ENCODE results near the gene ROPN1L. TPM values are rescaled to one million over a fixed set of nuclear protein-coding genes. Genes with fewer than 3 reads are reported as not detected.

ROPN1L gene
- total and polyA plus RNA-seq, 10 of the 15 experiments (the other 5 are each of a cell fraction or from before 2014, with no cell fraction given): 0.07 to 0.38 (median 0.22) TPM; not detected in 6

DNA sequence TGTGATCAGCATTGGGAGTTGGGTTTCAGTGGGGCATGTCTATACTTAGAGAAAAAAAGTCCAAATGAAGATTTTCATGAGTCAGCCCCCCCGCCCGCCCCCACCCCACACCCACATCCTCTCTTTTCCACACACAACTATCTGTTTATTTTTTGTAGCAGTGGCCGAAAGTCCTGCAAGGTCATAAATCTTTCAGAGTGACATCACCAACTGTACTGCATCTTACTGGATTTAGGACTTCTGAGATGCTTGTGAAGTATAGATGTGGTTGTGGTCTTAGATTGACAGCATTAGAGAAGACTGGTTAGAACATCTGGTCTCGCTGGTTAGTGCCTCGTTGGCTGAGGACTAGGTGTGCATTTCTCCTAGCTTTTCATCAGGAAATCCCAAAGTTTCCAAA is 7.3 kb upstream of the ROPN1L start:
- no TSS peak for BruUV-seq (replicated peaks)
- H3K27ac ChIP-seq (ENCODE audit: control insufficient read depth, insufficient read depth): no peak overlapping the region
- TF ChIP-seq ZNF274 (IDR thresholded peaks at IDR 0.05; ENCODE audit: insufficient read depth, insufficient read length) (no peak), NFYB (IDR thresholded peaks at IDR 0.05; ENCODE audit: insufficient read depth, low read depth, low read length) (no peak), ZSCAN29 (IDR thresholded peaks at IDR 0.05) (no peak), FOXM1 (IDR thresholded peaks at IDR 0.05; ENCODE audit: low read depth, low read length) (no peak), KAT2A (conservative IDR thresholded peaks at IDR 0.05; ENCODE audit: control insufficient read depth, low read depth, low read length) (no peak), KLF5 (IDR thresholded peaks at IDR 0.05; ENCODE audit: partially characterized antibody) (no peak), WRNIP1 (IDR thresholded peaks at IDR 0.05; ENCODE audit: borderline replicate concordance, low read depth, low read length) (no peak), POLR2AphosphoS2 (IDR thresholded peaks at IDR 0.05; ENCODE audit: low read depth, low read length) (no peak)
- WGBS (ENCODE audit: insufficient coverage, insufficient replicate concordance, low lambda C conversion rate, missing lambda C conversion rate): 95% methylated on average over 5 of the region's 5 CpGs
- H3K4me3 ChIP-seq: no peak overlapping the region
- no peaks in the 10 kb centered on the region for H3K4me1 ChIP-seq (ENCODE audit: control insufficient read depth, insufficient read depth, low read length)
- DNase-seq (ENCODE audit: low read depth, low spot score): no peak
- POLR2A ChIA-PET: interaction anchor here (0.5 to 0.8 kb wide), 3 partner anchors 12 to 944 kb away, joined by 3 read pairs; no protein-coding TSS in a partner anchor
- RAD21 ChIA-PET (ENCODE audit: unreplicated experiment): no interaction called here
- SMC1A ChIA-PET (ENCODE audit: uncharacterized antibody, unreplicated experiment): interaction anchor here (1.1 to 1.4 kb wide), 3 partner anchors 16 to 193 kb away, joined by 3 to 6 read pairs (median 3); no protein-coding TSS in a partner anchor
- no peaks in the 10 kb centered on the region for H3K79me2 ChIP-seq (ENCODE audit: control insufficient read depth, insufficient read depth, low read length)
- no peak overlapping the region for H3K4me2 ChIP-seq (ENCODE audit: control insufficient read depth, insufficient read depth)
- no peaks in the 10 kb centered on the region for H3K27me3 ChIP-seq (replicated peaks in 1 of 2; ENCODE audit: control insufficient read depth in 2 of 2, insufficient read depth in 2 of 2, low read length in 1 of 2)
- H2AFZ ChIP-seq (ENCODE audit: control insufficient read depth, low read depth, low read length): no peak overlapping the region
- no peak for FAIRE-seq
- no peak for ATAC-seq
- CTCF ChIA-PET: interaction anchor here (0.9 to 1.3 kb wide), 2 partner anchors 8 to 67 kb away, joined by 3 to 5 read pairs; no protein-coding TSS in a partner anchor
- H3K9me3 ChIP-seq (replicated peaks; ENCODE audit: control insufficient read depth, insufficient read depth, low read length): no peaks in the 10 kb centered on the region
- intact Hi-C loops (cut with micrococcal nuclease; ENCODE audit: unreplicated experiment): loop anchor here (2.0 kb wide), 1 partner anchor 22 kb away; no protein-coding TSS in a partner anchor
- no peaks in the 10 kb centered on the region for H4K20me1 ChIP-seq (ENCODE audit: control insufficient read depth, insufficient read depth)
- in situ Hi-C loops (cut with MboI): no loop called here
- no peak overlapping the region for H3K9ac ChIP-seq (ENCODE audit: control insufficient read depth, insufficient read depth, low read length)
- H3K36me3 ChIP-seq (ENCODE audit: control insufficient read depth in 2 of 2, insufficient read depth in 2 of 2, low read length in 1 of 2): peaks cover 5 to 14% of the 10 kb centered on the region in 2 experiments

Data from GM12878 (cell line).